ENCODE measurements around the gene PRPF31. TPM values are rescaled to one million over a fixed set of nuclear protein-coding genes. Genes with fewer than 3 reads are reported as not detected.

Gene PRPF31
- total and polyA plus RNA-seq, 9 of the 15 experiments (the other 6 are each of a cell fraction or from before 2014, with no cell fraction given): 5.8 to 92.2 (median 69.2) TPM

DNA sequence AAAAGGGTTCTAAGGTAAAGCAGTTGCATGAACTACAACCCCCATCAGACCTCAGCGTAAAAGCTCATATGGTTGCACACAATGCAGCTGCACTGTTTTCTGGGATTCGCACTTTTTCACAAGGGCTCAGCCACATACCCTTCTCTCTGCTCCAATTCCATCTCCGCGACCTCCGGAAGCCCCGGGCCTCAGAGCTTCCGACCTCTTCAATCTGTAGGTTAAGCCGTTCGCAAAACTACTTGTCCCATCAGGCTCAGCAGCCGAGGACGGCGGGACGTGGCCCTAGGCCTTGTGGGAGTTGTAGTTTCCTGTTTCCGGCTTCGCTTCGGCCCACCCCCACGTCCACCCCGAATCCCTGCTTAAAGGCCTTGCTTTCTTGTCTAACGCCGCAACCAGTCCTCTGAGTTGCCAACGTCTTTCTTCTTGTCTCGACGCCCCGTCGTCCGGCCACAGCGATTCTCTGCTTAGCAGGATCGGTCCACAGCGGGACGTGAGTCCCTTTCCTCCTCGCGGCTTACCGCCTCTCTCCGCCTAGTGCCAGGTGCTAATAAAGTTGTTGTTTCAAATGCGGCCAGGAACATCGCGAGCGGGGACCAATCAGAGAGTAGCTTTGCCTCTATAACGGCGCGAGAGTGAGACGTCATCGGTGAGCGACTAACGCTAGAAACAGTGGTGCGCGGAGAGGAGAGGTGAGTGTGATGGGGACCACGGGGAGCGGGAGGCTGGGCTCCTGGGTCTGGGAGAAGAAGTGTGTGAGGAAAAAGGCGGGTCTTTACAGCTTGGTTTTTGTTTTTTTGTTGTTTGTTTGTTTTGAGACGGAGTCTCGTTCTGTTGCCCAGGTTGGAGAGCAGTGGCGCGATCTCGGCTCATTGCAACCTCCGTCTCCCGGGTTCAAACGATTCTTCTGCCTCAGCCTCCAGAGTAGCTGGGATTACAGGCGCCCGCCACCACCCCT lies at the start of gene PRPF31, which contains the start of gene TFPT (continued):
- TF ChIP-seq, protein P1, sequence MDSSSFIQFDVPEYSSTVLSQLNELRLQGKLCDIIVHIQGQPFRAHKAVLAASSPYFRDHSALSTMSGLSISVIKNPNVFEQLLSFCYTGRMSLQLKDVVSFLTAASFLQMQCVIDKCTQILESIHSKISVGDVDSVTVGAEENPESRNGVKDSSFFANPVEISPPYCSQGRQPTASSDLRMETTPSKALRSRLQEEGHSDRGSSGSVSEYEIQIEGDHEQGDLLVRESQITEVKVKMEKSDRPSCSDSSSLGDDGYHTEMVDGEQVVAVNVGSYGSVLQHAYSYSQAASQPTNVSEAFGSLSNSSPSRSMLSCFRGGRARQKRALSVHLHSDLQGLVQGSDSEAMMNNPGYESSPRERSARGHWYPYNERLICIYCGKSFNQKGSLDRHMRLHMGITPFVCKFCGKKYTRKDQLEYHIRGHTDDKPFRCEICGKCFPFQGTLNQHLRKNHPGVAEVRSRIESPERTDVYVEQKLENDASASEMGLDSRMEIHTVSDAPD (CRISPR knock-in tag; IDR thresholded peaks at IDR 0.05): no peak
- TF ChIP-seq, protein P2, sequence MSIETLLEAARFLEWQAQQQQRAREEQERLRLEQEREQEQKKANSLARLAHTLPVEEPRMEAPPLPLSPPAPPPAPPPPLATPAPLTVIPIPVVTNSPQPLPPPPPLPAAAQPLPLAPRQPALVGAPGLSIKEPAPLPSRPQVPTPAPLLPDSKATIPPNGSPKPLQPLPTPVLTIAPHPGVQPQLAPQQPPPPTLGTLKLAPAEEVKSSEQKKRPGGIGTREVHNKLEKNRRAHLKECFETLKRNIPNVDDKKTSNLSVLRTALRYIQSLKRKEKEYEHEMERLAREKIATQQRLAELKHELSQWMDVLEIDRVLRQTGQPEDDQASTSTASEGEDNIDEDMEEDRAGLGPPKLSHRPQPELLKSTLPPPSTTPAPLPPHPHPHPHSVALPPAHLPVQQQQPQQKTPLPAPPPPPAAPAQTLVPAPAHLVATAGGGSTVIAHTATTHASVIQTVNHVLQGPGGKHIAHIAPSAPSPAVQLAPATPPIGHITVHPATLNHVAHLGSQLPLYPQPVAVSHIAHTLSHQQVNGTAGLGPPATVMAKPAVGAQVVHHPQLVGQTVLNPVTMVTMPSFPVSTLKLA (conservative IDR thresholded peaks at IDR 0.05): peak; percentile 94 to 98
- no peak for TF ChIP-seq ZFP30 (CRISPR knock-in tag; IDR thresholded peaks at IDR 0.05; ENCODE audit: borderline replicate concordance)
- TF ChIP-seq ZNF41 (CRISPR knock-in tag; conservative IDR thresholded peaks at IDR 0.05): no peak
- TF ChIP-seq LCOR (CRISPR knock-in tag; IDR thresholded peaks at IDR 0.05): peak; percentile 82
- TF ChIP-seq JUN (IDR thresholded peaks at IDR 0.05; ENCODE audit: borderline replicate concordance, low read depth, low read length): peak; percentile 51; the same call in 1 of the 2 replicates
- TF ChIP-seq JUN (CRISPR knock-in tag; IDR thresholded peaks at IDR 0.05; ENCODE audit: borderline replicate concordance): no peak
- TF ChIP-seq, protein P3, sequence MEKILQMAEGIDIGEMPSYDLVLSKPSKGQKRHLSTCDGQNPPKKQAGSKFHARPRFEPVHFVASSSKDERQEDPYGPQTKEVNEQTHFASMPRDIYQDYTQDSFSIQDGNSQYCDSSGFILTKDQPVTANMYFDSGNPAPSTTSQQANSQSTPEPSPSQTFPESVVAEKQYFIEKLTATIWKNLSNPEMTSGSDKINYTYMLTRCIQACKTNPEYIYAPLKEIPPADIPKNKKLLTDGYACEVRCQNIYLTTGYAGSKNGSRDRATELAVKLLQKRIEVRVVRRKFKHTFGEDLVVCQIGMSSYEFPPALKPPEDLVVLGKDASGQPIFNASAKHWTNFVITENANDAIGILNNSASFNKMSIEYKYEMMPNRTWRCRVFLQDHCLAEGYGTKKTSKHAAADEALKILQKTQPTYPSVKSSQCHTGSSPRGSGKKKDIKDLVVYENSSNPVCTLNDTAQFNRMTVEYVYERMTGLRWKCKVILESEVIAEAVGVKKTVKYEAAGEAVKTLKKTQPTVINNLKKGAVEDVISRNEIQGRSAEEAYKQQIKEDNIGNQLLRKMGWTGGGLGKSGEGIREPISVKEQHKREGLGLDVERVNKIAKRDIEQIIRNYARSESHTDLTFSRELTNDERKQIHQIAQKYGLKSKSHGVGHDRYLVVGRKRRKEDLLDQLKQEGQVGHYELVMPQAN (IDR thresholded peaks at IDR 0.05; ENCODE audit: borderline replicate concordance): peak; percentile 97
- TF ChIP-seq ATF7 (IDR thresholded peaks at IDR 0.05): peak; percentile 90
- TF ChIP-seq, protein P4, sequence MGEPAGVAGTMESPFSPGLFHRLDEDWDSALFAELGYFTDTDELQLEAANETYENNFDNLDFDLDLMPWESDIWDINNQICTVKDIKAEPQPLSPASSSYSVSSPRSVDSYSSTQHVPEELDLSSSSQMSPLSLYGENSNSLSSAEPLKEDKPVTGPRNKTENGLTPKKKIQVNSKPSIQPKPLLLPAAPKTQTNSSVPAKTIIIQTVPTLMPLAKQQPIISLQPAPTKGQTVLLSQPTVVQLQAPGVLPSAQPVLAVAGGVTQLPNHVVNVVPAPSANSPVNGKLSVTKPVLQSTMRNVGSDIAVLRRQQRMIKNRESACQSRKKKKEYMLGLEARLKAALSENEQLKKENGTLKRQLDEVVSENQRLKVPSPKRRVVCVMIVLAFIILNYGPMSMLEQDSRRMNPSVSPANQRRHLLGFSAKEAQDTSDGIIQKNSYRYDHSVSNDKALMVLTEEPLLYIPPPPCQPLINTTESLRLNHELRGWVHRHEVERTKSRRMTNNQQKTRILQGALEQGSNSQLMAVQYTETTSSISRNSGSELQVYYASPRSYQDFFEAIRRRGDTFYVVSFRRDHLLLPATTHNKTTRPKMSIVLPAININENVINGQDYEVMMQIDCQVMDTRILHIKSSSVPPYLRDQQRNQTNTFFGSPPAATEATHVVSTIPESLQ (CRISPR knock-in tag; IDR thresholded peaks at IDR 0.05): 0 out of 2 replicates have a peak, but pooled peaks have one; percentile 62
- TF ChIP-seq, protein P5, sequence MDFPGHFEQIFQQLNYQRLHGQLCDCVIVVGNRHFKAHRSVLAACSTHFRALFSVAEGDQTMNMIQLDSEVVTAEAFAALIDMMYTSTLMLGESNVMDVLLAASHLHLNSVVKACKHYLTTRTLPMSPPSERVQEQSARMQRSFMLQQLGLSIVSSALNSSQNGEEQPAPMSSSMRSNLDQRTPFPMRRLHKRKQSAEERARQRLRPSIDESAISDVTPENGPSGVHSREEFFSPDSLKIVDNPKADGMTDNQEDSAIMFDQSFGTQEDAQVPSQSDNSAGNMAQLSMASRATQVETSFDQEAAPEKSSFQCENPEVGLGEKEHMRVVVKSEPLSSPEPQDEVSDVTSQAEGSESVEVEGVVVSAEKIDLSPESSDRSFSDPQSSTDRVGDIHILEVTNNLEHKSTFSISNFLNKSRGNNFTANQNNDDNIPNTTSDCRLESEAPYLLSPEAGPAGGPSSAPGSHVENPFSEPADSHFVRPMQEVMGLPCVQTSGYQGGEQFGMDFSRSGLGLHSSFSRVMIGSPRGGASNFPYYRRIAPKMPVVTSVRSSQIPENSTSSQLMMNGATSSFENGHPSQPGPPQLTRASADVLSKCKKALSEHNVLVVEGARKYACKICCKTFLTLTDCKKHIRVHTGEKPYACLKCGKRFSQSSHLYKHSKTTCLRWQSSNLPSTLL (IDR thresholded peaks at IDR 0.05): no peak
- TF ChIP-seq ZNF766 (CRISPR knock-in tag; conservative IDR thresholded peaks at IDR 0.05): peak; percentile 96
- TF ChIP-seq ARID2 (IDR thresholded peaks at IDR 0.05): no peak
- TF ChIP-seq PTTG1 (tag; IDR thresholded peaks at IDR 0.05; ENCODE audit: low read depth): no peak
- TF ChIP-seq NFATC3 (IDR thresholded peaks at IDR 0.05): no peak
- TF ChIP-seq SIN3B (IDR thresholded peaks at IDR 0.05; ENCODE audit: low read depth): peak; percentile 98
- TF ChIP-seq ZNF695 (CRISPR knock-in tag; IDR thresholded peaks at IDR 0.05): no peak
- TF ChIP-seq ZNF584 (CRISPR knock-in tag; IDR thresholded peaks at IDR 0.05; ENCODE audit: low read depth): peak; percentile 72; the same call in 1 of the 2 replicates
